SKM-1 treated with dmso at 0.1 percent for 144 hours (cell line): ENCODE data around the gene PNMA1.
"Not testable (repeated sequence)": the region's sequence is repeated elsewhere in the genome, so short reads cannot be mapped to it uniquely, and the experiment has no call there.

ENCODE experiments used
- DNase-seq: peaks from one replicate; lab custom pipeline; 2025; ENCODE audit not compliant: unreplicated experiment; lab: John Stamatoyannopoulos, UW

PNMA1 gene

GRCh38 chr14:73718418-73719251 lies 4.5 kb upstream of the PNMA1 start:
- DNase-seq: no peak

- DNase-seq: no peak
These were observed 3.7 kb upstream of the PNMA1 start for GRCh38 chr14:73717711-73718417.

GRCh38 chr14:73717266-73717665 lies 3.1 kb upstream of the PNMA1 start:
- DNase-seq: no peak

- no peak for DNase-seq
These were observed 1.5 kb upstream of the PNMA1 start for GRCh38 chr14:73715707-73716106.

- DNase-seq: no peak
These were observed 485 bp upstream of the PNMA1 start for GRCh38 chr14:73714656-73715081.

- DNase-seq: peak; percentile 3
These were observed 880 bp downstream of the PNMA1 start for GRCh38 chr14:73713206-73713802.

GRCh38 chr14:73712540-73713180 lies 1.5 kb downstream of the PNMA1 start:
- peak; percentile 3 for DNase-seq

GRCh38 chr14:73712071-73712506 lies 2.1 kb downstream of the PNMA1 start:
- DNase-seq: no peak

GRCh38 chr14:73710737-73711136 lies 3.4 kb downstream of the PNMA1 start:
- DNase-seq: no peak

- DNase-seq: no peak
These were observed 4.2 kb downstream of the PNMA1 start for GRCh38 chr14:73709904-73710469.

GRCh38 chr14:73708076-73708475 lies 6.1 kb downstream of the PNMA1 start:
- not testable (repeated sequence) for DNase-seq

- no peak for DNase-seq
These were observed 13.9 kb downstream of the PNMA1 start for GRCh38 chr14:73700325-73700724.

- no peak for DNase-seq
These were observed 17.5 kb downstream of the PNMA1 start for GRCh38 chr14:73696466-73697400.

- no peak for DNase-seq
These were observed 18.2 kb downstream of the PNMA1 start for GRCh38 chr14:73695997-73696396.

- DNase-seq: no peak
These were observed 19.1 kb downstream of the PNMA1 start for GRCh38 chr14:73695082-73695481.

GRCh38 chr14:73694083-73694482 lies 20.1 kb downstream of the PNMA1 start:
- no peak for DNase-seq

GRCh38 chr14:73686901-73687300 lies 27.3 kb downstream of the PNMA1 start:
- no peak for DNase-seq

- DNase-seq: no peak
These were observed 28.9 kb downstream of the PNMA1 start for GRCh38 chr14:73685328-73685727.

- DNase-seq: no peak
These were observed 29.6 kb downstream of the PNMA1 start for GRCh38 chr14:73684627-73685026.

- DNase-seq: no peak
These were observed 33.4 kb downstream of the PNMA1 start for GRCh38 chr14:73680821-73681220.
